ENCODE results near the gene NSUN3.

Gene NSUN3

DNA sequence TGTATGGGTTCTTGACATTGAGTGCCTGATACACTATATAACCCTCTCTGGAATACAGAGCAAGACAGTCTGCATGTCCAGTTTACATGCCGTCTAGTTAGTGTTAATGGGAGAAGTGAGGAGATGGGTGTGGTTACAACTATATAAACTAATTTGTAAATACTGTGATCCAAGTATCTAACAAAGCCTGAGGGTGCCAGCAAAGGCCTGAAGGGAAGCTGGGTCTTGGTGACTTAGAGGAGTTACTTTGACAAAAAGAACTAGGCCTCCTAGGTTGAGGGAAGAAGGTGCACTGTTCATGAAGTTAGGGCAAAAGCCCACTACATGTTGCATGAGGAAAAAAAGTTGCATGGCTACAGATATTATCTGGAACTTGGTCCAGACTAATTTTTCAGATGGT is 2.3 kb downstream of the NSUN3 start:
- no peaks in the 10 kb centered on the region for H3K9me3 ChIP-seq (ENCODE audit: control insufficient read depth, low read length)
- no peak overlapping the region for H3K4me2 ChIP-seq (ENCODE audit: low read length, poor library complexity, severe bottlenecking)
- peaks cover 0 to 18% of the 10 kb centered on the region in 2 experiments for H3K36me3 ChIP-seq (ENCODE audit: control insufficient read depth in 1 of 2, insufficient read depth in 2 of 2, low read depth in 1 of 2, low read length in 2 of 2)
- no peak overlapping the region for H2BK12ac ChIP-seq (ENCODE audit: low read length in 2 of 2)
- H4K91ac ChIP-seq (ENCODE audit: low read length), result no peak overlapping the region
- H3K9ac ChIP-seq (ENCODE audit: low read length), result peak overlapping the region; percentile 96
- H2AK5ac ChIP-seq (ENCODE audit: low read length, severe bottlenecking), result no peak overlapping the region
- peaks cover 7% of the 10 kb centered on the region for H3K79me1 ChIP-seq (replicated peaks; ENCODE audit: low read length, poor library complexity, severe bottlenecking)
- H3K27ac ChIP-seq (ENCODE audit: low read length, poor library complexity, severe bottlenecking), result no peak overlapping the region
- no peak overlapping the region for H2BK120ac ChIP-seq (ENCODE audit: low read depth, low read length)
- no peak for DNase-seq
- H2BK5ac ChIP-seq (ENCODE audit: low read depth, low read length, poor library complexity, severe bottlenecking), result no peak overlapping the region
- peak overlapping the region in 1 of 2 experiments; percentile 83 for H3K4me3 ChIP-seq (ENCODE audit: insufficient read depth in 1 of 2, low read depth in 1 of 2, low read length in 2 of 2)
- no peaks in the 10 kb centered on the region for H3K27me3 ChIP-seq (ENCODE audit: control insufficient read depth in 1 of 2, insufficient read depth in 1 of 2, low read length in 2 of 2)
- H3K23ac ChIP-seq (ENCODE audit: low read length in 2 of 2), result no peak overlapping the region
- no CpG with 5 or more reads among the region's 1 CpG for WGBS
- no peak overlapping the region for H2AFZ ChIP-seq (ENCODE audit: low read depth, low read length)
- H3K14ac ChIP-seq (ENCODE audit: low read length in 2 of 2), result no peak overlapping the region
- H4K8ac ChIP-seq (ENCODE audit: low read length), result no peak overlapping the region
- no peak overlapping the region for H3K4ac ChIP-seq (ENCODE audit: low read depth in 1 of 2, low read length in 2 of 2)
- no peak overlapping the region for H2BK15ac ChIP-seq (ENCODE audit: low read depth, poor library complexity, severe bottlenecking)
- H3K18ac ChIP-seq (ENCODE audit: low read depth in 1 of 2, low read length in 2 of 2), result no peak overlapping the region
- peaks cover 3% of the 10 kb centered on the region for H3K4me1 ChIP-seq (ENCODE audit: control insufficient read depth, insufficient read depth, low read depth, low read length)

GRCh38 chr3:94065819-94066480 is 3.1 kb downstream of the NSUN3 start:
- Histone ChIP-seq H2BK5ac (ENCODE audit: low read depth, low read length, poor library complexity, severe bottlenecking) (no peak overlapping the region), H3K4ac (ENCODE audit: low read depth in 1 of 2, low read length in 2 of 2) (no peak overlapping the region), H3K4me1 (ENCODE audit: control insufficient read depth, insufficient read depth, low read depth, low read length) (peaks cover 3% of the 10 kb centered on the region), H3K27me3 (ENCODE audit: control insufficient read depth in 1 of 2, insufficient read depth in 1 of 2, low read length in 2 of 2) (no peaks in the 10 kb centered on the region), H3K4me2 (ENCODE audit: low read length, poor library complexity, severe bottlenecking) (no peak overlapping the region), H2BK120ac (ENCODE audit: low read depth, low read length) (no peak overlapping the region), H3K23ac (ENCODE audit: low read length in 2 of 2) (no peak overlapping the region), H2BK12ac (ENCODE audit: low read length in 2 of 2) (no peak overlapping the region), H2AFZ (ENCODE audit: low read depth, low read length) (no peak overlapping the region), H2AK5ac (ENCODE audit: low read length, severe bottlenecking) (no peak overlapping the region), H3K27ac (ENCODE audit: low read length, poor library complexity, severe bottlenecking) (no peak overlapping the region), H4K8ac (ENCODE audit: low read length) (no peak overlapping the region), H3K4me3 (ENCODE audit: insufficient read depth in 1 of 2, low read depth in 1 of 2, low read length in 2 of 2) (no peak overlapping the region), H2BK15ac (ENCODE audit: low read depth, poor library complexity, severe bottlenecking) (no peak overlapping the region), H3K18ac (ENCODE audit: low read depth in 1 of 2, low read length in 2 of 2) (no peak overlapping the region), H3K79me1 (replicated peaks; ENCODE audit: low read length, poor library complexity, severe bottlenecking) (peaks cover 11% of the 10 kb centered on the region), H3K9me3 (ENCODE audit: control insufficient read depth, low read length) (no peaks in the 10 kb centered on the region), H3K36me3 (ENCODE audit: control insufficient read depth in 1 of 2, insufficient read depth in 2 of 2, low read depth in 1 of 2, low read length in 2 of 2) (peaks cover 0 to 9% of the 10 kb centered on the region in 2 experiments), H3K9ac (ENCODE audit: low read length) (peak overlapping the region; percentile 96), H4K91ac (ENCODE audit: low read length) (no peak overlapping the region), H3K14ac (ENCODE audit: low read length in 2 of 2) (no peak overlapping the region)
- DNase-seq, result no peak
- no CpG with 5 or more reads among the region's 1 CpG for whole genome bisulfite sequencing

DNA sequence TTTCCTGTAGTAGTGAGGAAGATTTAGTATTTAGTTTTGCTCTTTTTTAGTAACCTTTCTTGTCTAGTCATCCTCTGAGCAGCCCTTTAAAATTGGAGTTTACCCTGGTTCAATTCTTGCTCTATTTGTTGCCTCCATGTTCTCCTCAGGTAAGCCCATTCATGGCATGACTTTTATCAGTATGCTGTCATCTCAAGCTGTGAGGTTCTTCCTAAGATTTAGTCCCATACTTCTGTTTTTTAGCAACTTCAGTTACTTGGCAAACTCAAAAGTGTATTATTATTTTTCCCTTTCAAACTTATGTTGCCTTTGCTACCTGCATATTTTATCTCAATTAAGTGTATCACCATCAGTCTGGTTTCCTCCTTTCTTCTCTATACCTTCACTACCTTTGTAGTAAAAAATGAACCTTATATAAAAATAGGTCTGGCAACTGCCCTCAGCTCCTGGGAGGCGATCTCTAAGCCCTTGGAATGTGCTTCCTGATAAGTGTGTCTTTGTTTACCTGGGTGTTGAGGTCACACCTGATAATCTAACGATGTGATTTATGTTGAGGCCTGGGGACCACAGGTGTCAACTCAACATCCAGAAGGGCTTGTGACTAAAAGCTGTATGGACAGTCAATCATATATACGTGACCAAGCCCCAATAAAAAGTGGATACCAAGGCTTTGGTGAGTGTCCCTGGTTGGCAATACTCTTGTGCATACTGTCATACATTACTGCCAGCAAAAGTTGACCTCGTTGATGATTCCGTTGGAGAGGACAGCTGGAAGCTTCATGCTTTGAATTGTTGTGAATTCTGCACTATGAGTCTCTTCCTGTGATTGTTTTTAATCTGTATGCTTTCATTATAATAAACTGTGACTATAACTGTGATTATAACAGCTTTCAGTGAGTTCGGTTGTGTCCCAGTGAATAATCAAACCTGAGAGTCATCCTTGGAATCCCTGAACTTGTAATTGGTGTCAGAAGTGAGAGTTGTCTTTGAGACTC is 3.9 kb downstream of the NSUN3 start:
- H3K9ac ChIP-seq (ENCODE audit: low read length), result no peak overlapping the region
- H2BK12ac ChIP-seq (ENCODE audit: low read length in 2 of 2), result no peak overlapping the region
- peaks cover 2 to 13% of the 10 kb centered on the region in 2 experiments for H3K36me3 ChIP-seq (ENCODE audit: control insufficient read depth in 1 of 2, insufficient read depth in 2 of 2, low read depth in 1 of 2, low read length in 2 of 2)
- no peak overlapping the region for H2BK5ac ChIP-seq (ENCODE audit: low read depth, low read length, poor library complexity, severe bottlenecking)
- no peak overlapping the region for H3K27ac ChIP-seq (ENCODE audit: low read length, poor library complexity, severe bottlenecking)
- no peak overlapping the region for H2BK120ac ChIP-seq (ENCODE audit: low read depth, low read length)
- no peak overlapping the region for H3K4me3 ChIP-seq (ENCODE audit: insufficient read depth in 1 of 2, low read depth in 1 of 2, low read length in 2 of 2)
- WGBS, result 74% methylated on average over 6 of the region's 6 CpGs
- H2AFZ ChIP-seq (ENCODE audit: low read depth, low read length), result no peak overlapping the region
- H3K4ac ChIP-seq (ENCODE audit: low read depth in 1 of 2, low read length in 2 of 2), result no peak overlapping the region
- peak overlapping the region; percentile 12 for H4K8ac ChIP-seq (ENCODE audit: low read length)
- no peak overlapping the region for H3K14ac ChIP-seq (ENCODE audit: low read length in 2 of 2)
- no peak overlapping the region for H2AK5ac ChIP-seq (ENCODE audit: low read length, severe bottlenecking)
- H3K79me1 ChIP-seq (replicated peaks; ENCODE audit: low read length, poor library complexity, severe bottlenecking), result peaks cover 14% of the 10 kb centered on the region
- no peaks in the 10 kb centered on the region for H3K27me3 ChIP-seq (ENCODE audit: control insufficient read depth in 1 of 2, insufficient read depth in 1 of 2, low read length in 2 of 2)
- peaks cover 2% of the 10 kb centered on the region for H3K4me1 ChIP-seq (ENCODE audit: control insufficient read depth, insufficient read depth, low read depth, low read length)
- no peak overlapping the region for H3K4me2 ChIP-seq (ENCODE audit: low read length, poor library complexity, severe bottlenecking)
- no peak overlapping the region for H3K18ac ChIP-seq (ENCODE audit: low read depth in 1 of 2, low read length in 2 of 2)
- no peak overlapping the region for H4K91ac ChIP-seq (ENCODE audit: low read length)
- H3K9me3 ChIP-seq (ENCODE audit: control insufficient read depth, low read length), result no peaks in the 10 kb centered on the region
- DNase-seq, result no peak
- no peak overlapping the region for H3K23ac ChIP-seq (ENCODE audit: low read length in 2 of 2)
- H2BK15ac ChIP-seq (ENCODE audit: low read depth, poor library complexity, severe bottlenecking), result no peak overlapping the region

DNA sequence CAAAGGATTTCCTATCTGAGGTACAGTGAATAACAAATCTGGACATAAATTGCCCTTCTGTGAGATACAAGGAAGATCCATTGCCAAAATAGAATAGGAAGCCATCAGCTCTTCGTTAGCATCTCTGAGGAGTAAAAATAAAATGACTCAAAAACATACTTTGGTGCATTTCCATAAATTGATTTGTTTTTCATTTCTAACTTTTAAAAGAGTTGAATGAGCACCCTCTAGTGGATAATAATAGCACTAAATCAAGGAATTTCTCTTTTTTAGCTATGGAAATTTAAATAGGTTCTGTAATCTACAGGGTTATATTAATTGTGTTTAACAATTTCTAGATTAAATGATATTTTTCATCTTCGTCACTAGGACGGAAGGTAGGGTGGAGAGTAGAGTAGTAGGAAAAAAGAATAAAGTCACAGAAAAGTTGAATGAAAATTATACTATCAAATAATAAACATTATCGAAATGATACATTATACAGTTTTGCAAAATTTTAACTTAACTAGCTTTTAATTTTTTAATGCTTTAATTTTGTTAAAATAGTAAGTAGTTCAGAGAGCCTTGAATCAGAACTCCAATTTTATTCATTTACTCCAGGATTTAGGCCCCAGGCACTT is 6.4 kb downstream of the NSUN3 start:
- no peak overlapping the region for H4K8ac ChIP-seq (ENCODE audit: low read length)
- H3K36me3 ChIP-seq (ENCODE audit: control insufficient read depth in 1 of 2, insufficient read depth in 2 of 2, low read depth in 1 of 2, low read length in 2 of 2), result peaks cover 4 to 17% of the 10 kb centered on the region in 2 experiments
- H3K4ac ChIP-seq (ENCODE audit: low read depth in 1 of 2, low read length in 2 of 2), result no peak overlapping the region
- no peak overlapping the region for H2AK5ac ChIP-seq (ENCODE audit: low read length, severe bottlenecking)
- H3K4me2 ChIP-seq (ENCODE audit: low read length, poor library complexity, severe bottlenecking), result no peak overlapping the region
- H3K4me1 ChIP-seq (ENCODE audit: control insufficient read depth, insufficient read depth, low read depth, low read length), result no peaks in the 10 kb centered on the region
- H3K4me3 ChIP-seq (ENCODE audit: insufficient read depth in 1 of 2, low read depth in 1 of 2, low read length in 2 of 2), result no peak overlapping the region
- no peaks in the 10 kb centered on the region for H3K27me3 ChIP-seq (ENCODE audit: control insufficient read depth in 1 of 2, insufficient read depth in 1 of 2, low read length in 2 of 2)
- no peak overlapping the region for H3K27ac ChIP-seq (ENCODE audit: low read length, poor library complexity, severe bottlenecking)
- no peak overlapping the region for H3K14ac ChIP-seq (ENCODE audit: low read length in 2 of 2)
- no peak overlapping the region for H2BK15ac ChIP-seq (ENCODE audit: low read depth, poor library complexity, severe bottlenecking)
- no peaks in the 10 kb centered on the region for H3K9me3 ChIP-seq (ENCODE audit: control insufficient read depth, low read length)
- no peak overlapping the region for H2AFZ ChIP-seq (ENCODE audit: low read depth, low read length)
- no peak overlapping the region for H2BK120ac ChIP-seq (ENCODE audit: low read depth, low read length)
- H2BK5ac ChIP-seq (ENCODE audit: low read depth, low read length, poor library complexity, severe bottlenecking), result no peak overlapping the region
- H2BK12ac ChIP-seq (ENCODE audit: low read length in 2 of 2), result no peak overlapping the region
- peak; percentile 40 for DNase-seq
- WGBS, result no CpG with 5 or more reads among the region's 4 CpGs
- H3K9ac ChIP-seq (ENCODE audit: low read length), result peak overlapping the region; percentile 61
- no peak overlapping the region for H4K91ac ChIP-seq (ENCODE audit: low read length)
- no peak overlapping the region for H3K18ac ChIP-seq (ENCODE audit: low read depth in 1 of 2, low read length in 2 of 2)
- no peak overlapping the region for H3K23ac ChIP-seq (ENCODE audit: low read length in 2 of 2)
- peaks cover 17% of the 10 kb centered on the region for H3K79me1 ChIP-seq (replicated peaks; ENCODE audit: low read length, poor library complexity, severe bottlenecking)
